Measurements from ENCODE around the gene MED25. TPM values are rescaled to one million over a fixed set of nuclear protein-coding genes. Genes with fewer than 3 reads are reported as not detected.

MED25 gene
- total and polyA plus RNA-seq, 2 of the 8 experiments (the other 6 are each of a cell fraction or from before 2014, with no cell fraction given), result 21.6 to 71.4 TPM

- peaks cover 2% of the 10 kb centered on the region; the same call in 1 of the 2 replicates for H3K79me1 ChIP-seq (ENCODE audit: low read depth, low read length)
- ChIA-PET CTCF (ENCODE audit: partially characterized antibody) (interaction anchor here (0.8 to 2.3 kb wide), 12 partner anchors 10 to 98 kb away, joined by 3 to 12 read pairs (median 4); no protein-coding TSS in a partner anchor), POLR2A (ENCODE audit: partially characterized antibody) (interaction anchor here (0.5 to 2.6 kb wide), 6 partner anchors 10 to 1532 kb away, joined by 3 to 11 read pairs (median 4); partner anchors contain the start of genes ADM5 and FUZ)
- H4K8ac ChIP-seq (ENCODE audit: extremely low read depth, insufficient read depth, low read length), result no peak overlapping the region
- no peak overlapping the region for H3K4ac ChIP-seq (replicated peaks; ENCODE audit: insufficient read length, low read depth, low read length)
- H2AK5ac ChIP-seq (ENCODE audit: low read depth, low read length), result no peak overlapping the region
- WGBS, 2 experiments (ENCODE audit: extremely low coverage in 1 of 2, insufficient coverage in 1 of 2, insufficient read length in 1 of 2, insufficient replicate concordance in 2 of 2, low coverage in 1 of 2, low lambda C conversion rate in 2 of 2, missing lambda C conversion rate in 1 of 2), result 95% methylated on average over 10 of the region's 10 CpGs; no CpG with 5 or more reads in 1 of the 2 experiments
- H2AFZ ChIP-seq (ENCODE audit: low read length), result no peak overlapping the region
- H4K5ac ChIP-seq (ENCODE audit: insufficient read length, low read depth, low read length), result no peak overlapping the region
- DNase-seq (ENCODE audit: low read depth in 1 of 2, low spot score in 2 of 2) (no peak), FAIRE-seq (no peak)
- H3K56ac ChIP-seq (replicated peaks; ENCODE audit: insufficient read length, low read depth, low read length), result no peak overlapping the region
- H3K79me2 ChIP-seq (ENCODE audit: control insufficient read depth in 1 of 2, insufficient read depth in 2 of 2, low read length in 2 of 2), result no peaks in the 10 kb centered on the region
- H3K9me3 ChIP-seq (ENCODE audit: insufficient read depth in 2 of 2, low read depth in 1 of 2, low read length in 1 of 2), result no peaks in the 10 kb centered on the region
- peaks cover 1 to 11% of the 10 kb centered on the region in 2 experiments for H4K20me1 ChIP-seq (replicated peaks in 1 of 2; ENCODE audit: control insufficient read depth in 1 of 2, insufficient read depth in 2 of 2, low read length in 2 of 2)
- H2BK5ac ChIP-seq (ENCODE audit: low read depth, low read length), result no peak overlapping the region
- H3K9ac ChIP-seq (replicated peaks in 1 of 4; ENCODE audit: extremely low read depth in 1 of 4, low read depth in 3 of 4, low read length in 3 of 4), result no peak overlapping the region
- peaks cover 4 to 16% (median 6%) of the 10 kb centered on the region in 4 experiments for H3K4me1 ChIP-seq (replicated peaks in 1 of 4; ENCODE audit: control insufficient read depth in 3 of 4, insufficient read depth in 4 of 4, low read length in 3 of 4)
- H2BK15ac ChIP-seq (ENCODE audit: low read length), result no peak overlapping the region
- H2BK120ac ChIP-seq (replicated peaks; ENCODE audit: low read depth, low read length), result no peak overlapping the region
- no peak for TF ChIP-seq RXRA (IDR thresholded peaks at IDR 0.05; ENCODE audit: insufficient read depth, low read depth, low read length)
- TF ChIP-seq TBP (IDR thresholded peaks at IDR 0.05; ENCODE audit: low read depth, low read length), result no peak
- TF ChIP-seq BCL11A (IDR thresholded peaks at IDR 0.05; ENCODE audit: low read depth in 2 of 2, low read length in 2 of 2), result no peak
- TF ChIP-seq SP4 (IDR thresholded peaks at IDR 0.05; ENCODE audit: low read length), result no peak
- TF ChIP-seq CHD2 (IDR thresholded peaks at IDR 0.05; ENCODE audit: low read length), result no peak
- no peaks in the 10 kb centered on the region for H3K27me3 ChIP-seq (replicated peaks in 1 of 4; ENCODE audit: control insufficient read depth in 3 of 4, extremely low read depth in 1 of 4, insufficient read depth in 3 of 4, low read length in 3 of 4)
- no peak overlapping the region for H3K14ac ChIP-seq (ENCODE audit: insufficient read length)
- H3K4me3 ChIP-seq (ENCODE audit: extremely low read depth in 1 of 4, insufficient read depth in 2 of 4, low read depth in 3 of 4, low read length in 4 of 4), result no peak overlapping the region
- peaks cover 4 to 37% (median 22%) of the 10 kb centered on the region in 4 experiments for H3K36me3 ChIP-seq (ENCODE audit: control insufficient read depth in 2 of 4, insufficient read depth in 4 of 4, low read length in 3 of 4)
- H3K23ac ChIP-seq (ENCODE audit: insufficient read length), result no peak overlapping the region
- no peak overlapping the region for H2BK20ac ChIP-seq (ENCODE audit: low read length)
- no peak overlapping the region for H4K91ac ChIP-seq (replicated peaks; ENCODE audit: insufficient read length, low read length)
- peaks cover 2% of the 10 kb centered on the region; the same call in 1 of the 2 replicates for H3K23me2 ChIP-seq (ENCODE audit: low read depth, low read length)
- no peak overlapping the region for H2BK12ac ChIP-seq (ENCODE audit: low read depth, low read length)
- no peak overlapping the region for H3K27ac ChIP-seq (ENCODE audit: low read depth, low read length)
- H3K4me2 ChIP-seq (ENCODE audit: insufficient read depth in 1 of 2, low read depth in 2 of 2, low read length in 2 of 2), result no peak overlapping the region
- H3K18ac ChIP-seq (ENCODE audit: extremely low read depth, low read length), result no peak overlapping the region
Observed at GRCh38 chr19:49800771-49801170, 17.3 kb upstream of the MED25 start.
